Peyer's patch (tissue), 4 donors: ENCODE measurements around the gene ARHGEF19. TPM values are rescaled to one million over a fixed set of nuclear protein-coding genes. Genes with fewer than 3 reads are reported as not detected.
"Not testable (repeated sequence)": the region's sequence is repeated elsewhere in the genome, so short reads cannot be mapped to it uniquely, and the experiment has no call there.

Source experiments
- DNase-seq, 3 donors: peaks; one replicate each; pipeline ENCODE4 v3.0.0-alpha.2; 2017 to 2019
- H3K27ac ChIP-seq, 4 donors: fragments of 200-600 bp; sonication (generic); one replicate each; pipeline ENCODE4 v1.5.1; 2016 to 2019
- H3K27me3 ChIP-seq, 2 donors: fragments of 200-600 bp; sonication (generic); one replicate each; pipeline ENCODE4 v1.5.1; 2019
- H3K36me3 ChIP-seq, 3 donors: fragments of 200-600 bp; sonication (generic); one replicate each; pipeline ENCODE4 v1.5.1; 2016 to 2019
- H3K4me1 ChIP-seq, 4 donors: fragments of 200-600 bp; sonication (generic); one replicate each; pipeline ENCODE4 v1.5.1; 2016 to 2019
- H3K4me3 ChIP-seq, 4 donors: fragments of 200-600 bp; sonication (generic); 1 replicate in 3 of 4; 2 replicates in 1 of 4; pipeline ENCODE4 v1.5.1; 2016 to 2019; ENCODE audit warnings: mild to moderate bottlenecking in 1 of 4
- H3K9me3 ChIP-seq, 4 donors: fragments of 200-600 bp; sonication (generic); one replicate each; pipeline ENCODE4 v1.5.1; 2016 to 2019; ENCODE audit warnings: mild to moderate bottlenecking in 1 of 4
- POLR2A ChIP-seq, 2 donors: fragments of 450-650 bp; IDR thresholded peaks; one replicate each; pipeline ENCODE4 v1.5.1; 2017; ENCODE audit warnings: antibody characterized with exemption in 2 of 2, mild to moderate bottlenecking in 2 of 2, moderate library complexity in 2 of 2
- total RNA-seq, 4 donors: library from RNA; depleted of rRNA; stranded (reverse); fragments of >200 nt; gene quantifications; one replicate each; pipeline ENCODE4 v1.1.0, GENCODE V29; 2016
- TF ChIP-seq, protein P1 (sequence below), 6 experiments: fragments of 450-650 bp in 4 of 6; fragments of 200-600 bp in 2 of 6; sonication (generic) in 1 of 6; IDR thresholded peaks; one replicate each; pipeline ENCODE4 v1.5.1; 2017 to 2019; ENCODE audit warnings: antibody characterized with exemption in 6 of 6, mild to moderate bottlenecking in 3 of 6, moderate library complexity in 1 of 6

The ARHGEF19 gene
- total RNA-seq, 4 donors from 2014 or later: 6.0 to 16.5 (median 7.3) TPM

DNA sequence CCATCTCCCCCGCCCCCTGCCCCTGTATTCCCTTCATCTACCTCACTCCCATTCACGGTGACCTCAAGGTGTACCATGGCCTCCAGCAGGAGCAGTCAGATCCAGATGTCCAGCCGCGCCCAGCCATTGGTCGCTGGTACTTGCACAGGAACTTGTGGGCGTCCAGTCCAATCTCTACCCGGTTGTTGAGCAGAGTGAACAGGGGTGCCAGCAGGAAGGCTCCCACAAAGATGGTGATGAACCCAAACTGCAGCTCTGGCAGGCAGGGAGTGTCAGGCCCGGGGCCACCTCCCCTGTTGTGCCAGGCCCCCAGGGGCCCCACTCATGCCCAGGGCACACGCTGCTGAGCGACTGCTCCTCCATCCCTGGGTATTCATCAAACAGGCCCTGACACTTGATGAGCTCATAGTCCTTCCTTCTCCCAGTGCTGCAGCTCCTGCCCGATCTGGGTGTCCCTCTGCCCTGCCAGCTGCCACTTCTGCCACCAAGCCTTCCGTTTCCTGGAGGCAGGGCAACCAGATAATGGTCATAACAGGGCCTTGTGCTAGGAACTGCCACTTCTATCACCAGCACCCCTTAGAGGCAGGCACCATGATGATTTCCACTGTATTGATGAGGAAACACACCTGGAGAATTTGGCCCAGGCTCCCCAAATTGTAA is 5.7 kb upstream of the ARHGEF19 start:
- peak in 2 of 3 donors; percentile 59 to 64 for DNase-seq

DNA sequence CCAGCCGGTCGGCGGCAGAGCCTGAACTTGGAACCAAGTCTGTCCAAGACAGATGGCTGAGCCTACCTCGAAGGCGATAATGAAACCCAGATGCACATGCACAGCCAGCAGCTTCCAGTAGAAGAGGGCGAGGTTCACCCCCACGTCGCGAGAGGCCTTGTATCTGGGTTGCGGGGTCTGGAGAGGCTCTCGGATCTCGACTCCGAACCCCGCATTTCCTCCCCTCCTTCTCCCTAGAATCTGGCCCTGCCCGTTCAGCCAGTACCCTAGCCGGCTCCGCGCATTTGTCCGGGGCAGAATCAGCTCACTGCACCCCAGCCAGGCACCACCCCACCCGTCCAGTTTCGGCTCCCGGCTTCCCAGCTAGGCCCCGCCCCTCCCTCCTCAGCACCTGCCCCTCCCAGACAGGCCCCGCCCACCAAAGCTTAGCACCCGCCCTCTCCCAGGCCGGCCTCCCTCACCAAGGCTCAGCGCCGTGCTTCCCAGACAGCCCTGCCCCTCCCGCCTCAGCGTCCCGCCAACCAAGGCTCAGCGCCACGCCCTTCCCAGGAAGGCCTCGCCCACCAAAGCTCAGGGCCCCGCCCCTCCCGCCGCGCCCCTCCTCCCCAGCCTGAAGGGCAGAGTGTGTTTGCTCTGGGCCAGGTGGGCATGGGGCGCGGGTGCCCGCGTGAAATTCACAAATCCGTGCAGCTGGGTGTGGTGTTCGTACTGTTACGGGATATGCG is 4.8 kb upstream of the ARHGEF19 start:
- Histone ChIP-seq H3K27ac (peak overlapping the region; percentile 57 to 88 (median 70)), H3K4me3 (peak overlapping the region; percentile 38 to 56 (median 51)), H3K27me3 (no peaks in the 10 kb centered on the region), H3K9me3 (no peaks in the 10 kb centered on the region), H3K4me1 (peaks cover 0 to 18% (median 8%) of the 10 kb centered on the region in 4 donors), H3K36me3 (no peaks in the 10 kb centered on the region)
- TF ChIP-seq POLR2A (IDR thresholded peaks at IDR 0.05): peak; percentile 51 to 56
- TF ChIP-seq, protein P1, sequence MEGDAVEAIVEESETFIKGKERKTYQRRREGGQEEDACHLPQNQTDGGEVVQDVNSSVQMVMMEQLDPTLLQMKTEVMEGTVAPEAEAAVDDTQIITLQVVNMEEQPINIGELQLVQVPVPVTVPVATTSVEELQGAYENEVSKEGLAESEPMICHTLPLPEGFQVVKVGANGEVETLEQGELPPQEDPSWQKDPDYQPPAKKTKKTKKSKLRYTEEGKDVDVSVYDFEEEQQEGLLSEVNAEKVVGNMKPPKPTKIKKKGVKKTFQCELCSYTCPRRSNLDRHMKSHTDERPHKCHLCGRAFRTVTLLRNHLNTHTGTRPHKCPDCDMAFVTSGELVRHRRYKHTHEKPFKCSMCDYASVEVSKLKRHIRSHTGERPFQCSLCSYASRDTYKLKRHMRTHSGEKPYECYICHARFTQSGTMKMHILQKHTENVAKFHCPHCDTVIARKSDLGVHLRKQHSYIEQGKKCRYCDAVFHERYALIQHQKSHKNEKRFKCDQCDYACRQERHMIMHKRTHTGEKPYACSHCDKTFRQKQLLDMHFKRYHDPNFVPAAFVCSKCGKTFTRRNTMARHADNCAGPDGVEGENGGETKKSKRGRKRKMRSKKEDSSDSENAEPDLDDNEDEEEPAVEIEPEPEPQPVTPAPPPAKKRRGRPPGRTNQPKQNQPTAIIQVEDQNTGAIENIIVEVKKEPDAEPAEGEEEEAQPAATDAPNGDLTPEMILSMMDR (IDR thresholded peaks at IDR 0.05): no peak
- DNase-seq: peak; percentile 99 to 100 (median 99)

More for the DNA sequence above, 5.7 kb upstream of the ARHGEF19 start:
- no peaks in the 10 kb centered on the region for H3K27me3 ChIP-seq
- H3K27ac ChIP-seq: peak overlapping the region; percentile 57 to 88 (median 69)
- no peaks in the 10 kb centered on the region for H3K9me3 ChIP-seq
- peaks cover 0 to 18% (median 8%) of the 10 kb centered on the region in 4 donors for H3K4me1 ChIP-seq
- TF ChIP-seq, protein P1 (IDR thresholded peaks at IDR 0.05): no peak
- peak in 1 of 2 donors; percentile 11 for TF ChIP-seq POLR2A (IDR thresholded peaks at IDR 0.05)
- no peaks in the 10 kb centered on the region for H3K36me3 ChIP-seq
- peak overlapping the region in 1 of 4 donors; percentile 53 for H3K4me3 ChIP-seq

DNA sequence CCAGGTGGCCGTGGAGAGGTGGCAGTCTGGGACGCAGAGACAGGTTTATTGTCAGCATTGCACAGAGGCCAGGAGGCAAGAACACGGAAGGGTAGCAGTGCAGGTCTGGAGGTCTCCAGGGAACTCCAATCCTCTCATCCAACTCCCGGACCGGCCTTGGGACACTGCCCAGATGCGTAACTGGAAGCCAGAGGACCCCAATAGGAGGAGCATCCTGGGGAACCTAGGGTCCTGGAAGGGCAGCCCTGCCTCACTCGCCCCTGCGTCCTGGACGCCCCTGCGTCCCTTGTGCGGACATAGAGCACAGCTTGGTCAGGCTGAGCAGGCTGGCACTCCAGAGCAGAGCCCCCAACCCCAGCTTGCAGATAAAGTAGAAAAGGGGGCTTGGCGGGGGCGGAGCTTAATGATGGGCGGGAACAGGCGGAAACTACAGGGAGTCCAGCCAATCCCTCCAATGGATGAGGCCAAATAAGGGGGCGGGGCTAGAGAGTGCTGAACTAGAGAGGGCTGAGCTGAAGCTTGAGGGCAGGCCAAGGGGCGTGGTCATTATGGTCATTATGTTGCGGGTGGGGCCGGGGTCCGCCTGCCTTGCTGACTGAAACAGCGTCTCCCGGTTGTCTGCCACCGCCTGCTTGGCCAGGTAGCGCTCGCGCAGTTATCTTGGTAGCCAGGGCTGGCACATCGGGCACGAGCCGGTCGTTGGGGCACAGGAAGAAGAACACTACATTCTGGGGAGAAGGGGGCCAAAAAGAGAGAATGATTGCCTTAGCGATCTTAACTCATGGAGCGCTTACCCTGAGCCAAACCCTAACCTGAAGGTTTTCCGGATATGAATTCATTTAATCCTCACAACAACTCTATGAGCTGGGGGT is 3.7 kb upstream of the ARHGEF19 start:
- peaks cover 0 to 18% (median 8%) of the 10 kb centered on the region in 4 donors for H3K4me1 ChIP-seq
- peak overlapping the region in 3 of 4 donors; percentile 56 to 88 (median 75) for H3K27ac ChIP-seq
- peak; percentile 71 to 89 (median 86) for DNase-seq
- peak overlapping the region; percentile 38 to 56 (median 51) for H3K4me3 ChIP-seq
- no peaks in the 10 kb centered on the region for H3K27me3 ChIP-seq
- H3K9me3 ChIP-seq: no peaks in the 10 kb centered on the region
- TF ChIP-seq POLR2A (IDR thresholded peaks at IDR 0.05): peak; percentile 32 to 49
- TF ChIP-seq, protein P1 (IDR thresholded peaks at IDR 0.05): no peak
- no peaks in the 10 kb centered on the region for H3K36me3 ChIP-seq

DNA sequence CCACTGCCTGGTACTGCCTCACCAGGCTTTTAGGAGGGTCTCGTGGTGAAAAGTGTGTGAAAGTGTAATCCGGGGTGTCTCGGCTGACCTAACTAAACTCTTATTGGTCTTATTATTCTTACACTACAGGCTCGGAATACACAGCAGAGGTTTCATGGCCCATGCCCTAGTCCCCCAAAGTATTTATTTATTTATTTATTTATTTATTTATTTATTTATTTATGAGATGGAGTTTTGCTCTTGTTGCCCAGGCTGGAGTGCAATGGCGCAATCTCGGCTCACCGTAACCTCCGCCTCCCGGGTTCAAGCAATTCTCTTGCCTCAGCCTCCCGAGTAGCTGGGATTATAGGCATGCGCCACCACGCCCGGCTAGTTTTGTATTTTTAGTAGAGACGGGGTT is 2.8 kb upstream of the ARHGEF19 start:
- not testable (repeated sequence) for H3K27ac ChIP-seq, H3K27me3 ChIP-seq, DNase-seq, H3K36me3 ChIP-seq, H3K9me3 ChIP-seq, H3K4me3 ChIP-seq
- H3K4me1 ChIP-seq: peaks cover 0 to 18% (median 8%) of the 10 kb centered on the region in 4 donors

DNA sequence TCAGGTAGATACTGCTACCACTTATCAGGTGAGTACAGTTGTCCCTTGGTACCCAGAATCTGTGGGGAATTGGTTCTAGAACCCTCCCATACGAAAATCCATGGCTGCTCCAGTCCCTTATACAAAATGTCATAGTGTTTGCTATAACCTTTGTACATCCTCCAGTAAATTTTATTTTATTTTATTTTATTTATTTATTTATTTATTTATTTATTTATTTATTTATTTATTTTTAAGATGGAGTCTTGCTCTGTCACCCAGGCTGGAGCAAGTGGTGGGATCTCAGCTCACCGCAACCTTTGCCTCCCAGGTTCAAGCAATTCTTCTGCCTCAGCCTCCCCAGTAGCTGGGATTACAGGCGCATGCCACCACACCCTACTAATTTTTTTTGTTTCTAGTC is 1.1 kb upstream of the ARHGEF19 start:
- not testable (repeated sequence) for H3K27ac ChIP-seq, DNase-seq, H3K9me3 ChIP-seq, H3K36me3 ChIP-seq, H3K27me3 ChIP-seq, H3K4me3 ChIP-seq
- H3K4me1 ChIP-seq: peaks cover 0 to 14% (median 8%) of the 10 kb centered on the region in 4 donors

DNA sequence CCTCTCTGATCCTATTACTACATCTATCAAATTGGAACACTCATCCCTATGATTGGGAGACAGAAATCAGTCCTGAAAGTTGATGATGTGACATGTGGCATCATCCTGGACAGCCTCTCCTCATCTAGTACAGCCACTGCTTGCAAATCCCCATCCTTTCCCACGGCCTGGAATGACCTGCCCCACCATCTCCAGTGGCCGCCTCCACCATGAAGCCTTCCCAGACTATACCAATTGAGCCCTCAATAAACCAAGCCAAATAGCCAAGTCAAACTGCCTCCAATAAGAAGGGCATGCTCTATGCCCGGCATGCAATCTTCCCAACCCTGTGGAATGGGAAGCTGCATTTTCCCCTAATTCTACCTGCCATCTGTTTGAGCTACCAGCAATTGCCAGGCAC is 561 bp upstream of the ARHGEF19 start:
- no peak for TF ChIP-seq POLR2A (IDR thresholded peaks at IDR 0.05)
- TF ChIP-seq, protein P1 (IDR thresholded peaks at IDR 0.05): no peak
- Histone ChIP-seq H3K4me1 (peaks cover 0 to 14% (median 8%) of the 10 kb centered on the region in 4 donors), H3K4me3 (no peak overlapping the region), H3K9me3 (no peaks in the 10 kb centered on the region), H3K36me3 (no peaks in the 10 kb centered on the region), H3K27me3 (no peaks in the 10 kb centered on the region), H3K27ac (no peak overlapping the region)
- DNase-seq: no peak
